Activated T-helper 1 cell treated with anti-CD3 and anti-CD28 coated beads, Interleukin-12 subunit alpha, Interleukin-12 subunit beta, Interleukin-2, Interleukin-4 antibody, amounts not matched to agents 30 ng/mL and 10 ng/mL and 1 ng/mL, durations not matched to agents 14 hours and 24 hours and 36 hours (primary cell): ENCODE data around the gene GHDC. TPM values are rescaled to one million over a fixed set of nuclear protein-coding genes. Genes with fewer than 3 reads are reported as not detected.
A peak's percentile ranks its signal among the peaks of the same experiment; 100 is the strongest.
"Not testable (repeated sequence)": the region's sequence is repeated elsewhere in the genome, so short reads cannot be mapped to it uniquely, and the experiment has no call there.

Experiments
- DNase-seq: peaks from one replicate; pipeline ENCODE4 v3.0.0; 2021; ENCODE audit warnings: low spot score
- H3K27ac Mint-ChIP-seq: one replicate; pipeline ENCODE4 v1.8.0; 2021; ENCODE audit warnings: mild to moderate bottlenecking, mixed read lengths
- H3K27me3 Mint-ChIP-seq: one replicate; pipeline ENCODE4 v1.8.0; 2022; ENCODE audit warnings: mild to moderate bottlenecking, moderate library complexity, mixed read lengths; ENCODE audit not compliant: insufficient read depth
- H3K36me3 Mint-ChIP-seq: one replicate; pipeline ENCODE4 v1.8.0; 2021; ENCODE audit warnings: low read depth, mixed read lengths
- H3K4me1 Mint-ChIP-seq: one replicate; pipeline ENCODE4 v1.8.0; 2021; ENCODE audit warnings: low read depth, mixed read lengths
- H3K4me3 Mint-ChIP-seq: one replicate; pipeline ENCODE4 v1.8.0; 2021; ENCODE audit warnings: mild to moderate bottlenecking, moderate library complexity, mixed read lengths
- H3K9me3 Mint-ChIP-seq: one replicate; pipeline ENCODE4 v1.8.0; 2021; ENCODE audit warnings: mixed read lengths
- intact Hi-C: fragments of 100-400 bp; cut with micrococcal nuclease; formaldehyde crosslinking; loops from one replicate; pipeline ENCODE4 v1.15.1; 2024
- total RNA-seq: library from RNA; stranded (reverse); gene quantifications from 2 replicates; pipeline ENCODE4 v1.2.3, GENCODE V29; 2022

Gene GHDC, protein sequence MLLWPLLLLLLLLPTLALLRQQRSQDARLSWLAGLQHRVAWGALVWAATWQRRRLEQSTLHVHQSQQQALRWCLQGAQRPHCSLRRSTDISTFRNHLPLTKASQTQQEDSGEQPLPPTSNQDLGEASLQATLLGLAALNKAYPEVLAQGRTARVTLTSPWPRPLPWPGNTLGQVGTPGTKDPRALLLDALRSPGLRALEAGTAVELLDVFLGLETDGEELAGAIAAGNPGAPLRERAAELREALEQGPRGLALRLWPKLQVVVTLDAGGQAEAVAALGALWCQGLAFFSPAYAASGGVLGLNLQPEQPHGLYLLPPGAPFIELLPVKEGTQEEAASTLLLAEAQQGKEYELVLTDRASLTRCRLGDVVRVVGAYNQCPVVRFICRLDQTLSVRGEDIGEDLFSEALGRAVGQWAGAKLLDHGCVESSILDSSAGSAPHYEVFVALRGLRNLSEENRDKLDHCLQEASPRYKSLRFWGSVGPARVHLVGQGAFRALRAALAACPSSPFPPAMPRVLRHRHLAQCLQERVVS
- total RNA-seq: 15.2 and 15.5 TPM in 2 replicates

DNA sequence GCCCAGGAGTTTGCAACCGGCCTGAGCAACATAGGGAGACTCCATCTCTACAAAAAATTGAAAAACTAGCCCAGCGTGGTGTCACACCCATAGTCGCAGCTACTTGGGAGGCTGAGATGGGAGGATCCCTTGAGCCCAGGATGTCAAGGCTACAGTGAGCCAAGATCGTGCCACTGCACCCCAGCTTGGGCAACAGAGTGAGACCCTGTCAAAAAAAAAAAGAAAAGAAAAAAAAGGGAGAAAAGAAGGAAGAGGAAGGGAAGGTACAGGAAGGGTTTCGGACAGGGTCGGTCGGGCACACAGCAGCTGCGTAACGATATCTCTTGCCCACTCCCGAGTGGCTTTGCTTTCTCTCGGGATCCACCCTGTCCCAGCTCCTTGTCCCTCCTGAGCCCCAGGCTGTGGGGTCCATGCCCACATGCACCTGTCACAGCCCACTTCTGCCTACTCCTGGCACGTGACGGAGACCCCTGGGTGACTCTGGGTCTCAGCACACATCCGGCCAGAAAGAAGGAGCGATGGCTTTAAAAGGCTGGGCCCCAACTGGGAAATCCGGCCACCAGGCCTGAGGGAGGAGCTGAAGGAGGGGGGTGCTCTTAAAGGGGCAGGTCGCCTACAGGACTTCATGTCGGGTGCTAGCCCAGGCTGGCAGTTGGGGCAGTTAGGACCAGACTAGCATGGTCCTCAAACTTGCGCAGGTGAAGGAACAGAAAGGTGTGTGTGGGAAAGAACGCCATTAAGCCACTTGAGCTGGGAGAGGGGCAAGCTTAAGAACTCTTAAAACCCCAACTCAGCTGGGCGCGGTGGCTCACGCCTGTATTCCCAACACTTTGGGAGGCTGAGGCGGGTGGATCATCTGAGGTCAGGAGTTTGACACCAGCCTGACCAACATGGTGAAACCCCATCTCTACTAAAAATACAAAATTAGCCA lies at the start of gene GHDC:
GHDC (minus strand) TSS at position 526 of the 931 bp plus-strand sequence. CDS start 913 bp downstream, outside the sequence.
- intact Hi-C loops: loop anchor here (1.0 to 5.0 kb wide), 3 partner anchors 13 to 828 kb away; partner anchors contain the start of genes KCNH4 and VAT1
- peak within 1 kb of the TSS; percentile 95 for H3K27ac Mint-ChIP-seq
- peak within 1 kb of the TSS; percentile 96 for H3K4me3 Mint-ChIP-seq
- no peaks in the 10 kb centered on the region for H3K27me3 Mint-ChIP-seq
- peaks cover 15% of the 10 kb centered on the region for H3K4me1 Mint-ChIP-seq
- peaks cover 5% of the 10 kb centered on the region for H3K36me3 Mint-ChIP-seq
- H3K9me3 Mint-ChIP-seq: no peaks in the 10 kb centered on the region
- DNase-seq: peak; percentile 80

DNA sequence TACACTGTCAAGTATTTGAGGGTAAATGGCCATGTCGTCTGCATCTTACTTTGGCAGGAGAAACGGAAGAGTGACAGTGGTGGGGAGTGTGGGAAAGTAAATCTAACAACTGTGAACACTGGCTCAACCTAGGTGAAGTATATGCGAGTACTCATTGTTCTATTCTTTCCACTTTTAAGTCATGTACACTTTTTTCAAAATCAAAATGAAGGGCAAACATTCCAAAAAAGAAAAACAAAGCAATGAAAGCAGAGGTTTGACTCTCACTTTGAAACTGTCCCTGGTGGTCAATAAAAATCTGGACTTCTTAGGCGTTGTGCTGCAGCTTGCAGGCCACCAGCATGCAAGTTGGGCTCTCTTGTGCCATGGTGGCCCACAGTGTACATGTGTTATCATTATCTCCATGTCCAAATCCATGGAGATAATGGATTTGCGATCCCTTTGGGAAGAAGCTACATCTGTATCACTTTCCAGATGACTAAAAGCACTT lies 49.2 kb upstream of the GHDC start:
- Mint-ChIP-seq H3K27ac (peak overlapping the region; percentile 10), H3K36me3 (peaks cover 22% of the 10 kb centered on the region), H3K9me3 (no peaks in the 10 kb centered on the region), H3K4me1 (peaks cover 47% of the 10 kb centered on the region), H3K27me3 (no peaks in the 10 kb centered on the region), H3K4me3 (no peak overlapping the region)
- intact Hi-C loops: no loop called here
- DNase-seq: no peak

DNA sequence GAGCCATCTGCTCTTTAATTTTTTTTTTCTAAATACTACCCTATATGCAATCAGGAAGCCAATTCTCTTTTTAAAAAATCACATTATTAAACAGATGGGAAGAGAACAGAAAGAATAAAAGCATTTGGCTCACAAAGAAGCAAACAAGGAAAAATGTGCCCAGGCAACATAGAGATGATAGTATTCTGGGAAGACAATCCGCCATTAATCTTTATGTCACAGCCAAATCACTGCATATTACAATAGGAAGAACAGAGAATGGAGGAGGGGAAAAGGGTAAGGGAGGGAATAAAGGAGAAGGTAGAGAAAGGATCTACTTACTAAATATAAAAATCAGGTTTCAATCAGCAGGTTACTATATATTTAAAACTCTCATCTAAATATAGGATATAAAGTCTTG lies 47.6 kb upstream of the GHDC start:
- H3K36me3 Mint-ChIP-seq: peaks cover 18% of the 10 kb centered on the region
- H3K4me3 Mint-ChIP-seq: no peak overlapping the region
- peaks cover 32% of the 10 kb centered on the region for H3K4me1 Mint-ChIP-seq

DNA sequence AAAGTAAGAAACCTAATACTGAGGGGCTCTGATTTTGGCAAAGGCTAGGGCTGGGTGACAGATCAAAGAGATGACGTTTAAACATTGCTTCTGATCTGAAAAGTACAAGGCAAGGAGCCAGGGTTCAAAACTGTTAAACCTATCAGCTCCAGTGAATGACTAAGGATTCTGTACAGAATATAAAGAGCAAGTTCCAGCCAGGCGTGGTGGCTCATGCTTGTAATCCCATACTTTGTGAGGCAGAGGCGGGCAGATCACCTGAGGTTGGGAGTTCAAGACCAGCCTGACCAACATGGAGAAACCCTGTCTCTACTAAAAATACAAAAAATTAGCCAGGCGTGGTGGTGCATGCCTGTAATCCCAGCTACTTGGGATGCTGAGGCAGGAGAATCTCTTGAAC lies 46.6 kb upstream of the GHDC start:
- H3K27ac Mint-ChIP-seq, H3K27me3 Mint-ChIP-seq, H3K4me3 Mint-ChIP-seq, H3K9me3 Mint-ChIP-seq, DNase-seq, intact Hi-C loops: not testable (repeated sequence)
- Mint-ChIP-seq H3K36me3 (peaks cover 16% of the 10 kb centered on the region), H3K4me1 (peaks cover 30% of the 10 kb centered on the region)

More for the DNA sequence above, 47.6 kb upstream of the GHDC start:
- H3K9me3 Mint-ChIP-seq: no peaks in the 10 kb centered on the region
- intact Hi-C loops: no loop called here
- H3K27me3 Mint-ChIP-seq: no peaks in the 10 kb centered on the region
- DNase-seq: no peak
- no peak overlapping the region for H3K27ac Mint-ChIP-seq

DNA sequence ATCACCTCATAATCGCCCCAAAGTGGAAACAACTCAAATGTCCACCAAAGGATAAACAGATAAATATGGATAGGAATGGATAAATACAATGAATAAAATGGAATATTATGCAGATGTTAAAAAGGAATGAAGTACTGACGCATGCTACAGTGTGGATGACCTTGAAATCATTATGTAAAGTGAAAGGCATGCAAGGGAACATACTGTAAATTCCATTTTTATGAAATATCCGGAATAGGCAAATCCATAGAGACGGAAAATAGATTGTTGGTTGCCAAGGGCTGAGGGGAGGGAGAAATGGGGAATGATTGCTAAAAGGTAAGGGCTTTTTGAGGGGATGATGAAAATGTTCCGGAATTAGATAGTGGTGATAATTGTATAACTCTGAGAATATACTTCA lies 45.9 kb upstream of the GHDC start:
- Mint-ChIP-seq H3K9me3 (no peaks in the 10 kb centered on the region), H3K36me3 (peaks cover 14% of the 10 kb centered on the region), H3K27ac (no peak overlapping the region), H3K27me3 (no peaks in the 10 kb centered on the region), H3K4me1 (peaks cover 30% of the 10 kb centered on the region), H3K4me3 (no peak overlapping the region)
- DNase-seq: no peak
- intact Hi-C loops: no loop called here

DNA sequence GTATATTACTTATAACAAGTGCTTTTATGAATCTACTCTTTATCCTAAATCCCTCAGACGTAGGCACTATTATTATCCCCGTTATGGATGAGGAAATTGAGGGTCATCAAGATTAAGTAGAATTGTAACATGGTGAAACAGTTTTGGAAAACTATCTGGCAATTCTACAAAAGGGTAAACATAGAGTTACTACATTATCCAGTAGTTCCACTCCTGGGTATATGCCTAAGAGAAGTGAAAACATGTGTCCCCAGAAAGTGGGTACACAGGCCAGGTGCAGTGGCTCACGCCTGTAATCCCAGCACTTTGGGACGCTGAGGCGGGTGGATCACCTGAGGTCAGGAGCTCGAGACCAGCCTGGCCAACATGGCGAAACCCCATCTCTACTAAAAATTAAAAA lies 45.3 kb upstream of the GHDC start:
- peaks cover 19% of the 10 kb centered on the region for H3K36me3 Mint-ChIP-seq
- peaks cover 33% of the 10 kb centered on the region for H3K4me1 Mint-ChIP-seq
- intact Hi-C loops: not testable (repeated sequence)

DNA sequence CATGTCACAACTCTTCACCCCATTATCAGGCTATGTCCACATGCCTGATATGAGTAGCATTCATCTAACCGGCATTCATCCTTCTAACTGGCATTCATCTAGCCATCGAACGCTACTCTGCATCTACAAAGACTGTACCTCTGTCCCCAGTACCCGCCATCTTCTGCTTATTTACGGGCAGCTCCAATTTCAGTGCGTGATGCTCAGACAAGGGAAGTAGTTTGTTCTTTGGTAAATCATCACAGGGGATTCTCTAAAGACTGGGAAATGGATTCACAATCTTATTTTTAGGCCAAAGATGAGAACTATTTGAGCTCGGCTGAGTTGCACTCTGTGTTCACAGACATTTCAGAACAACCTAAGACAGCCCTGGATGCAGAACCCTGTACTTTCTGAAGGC lies 42.5 kb upstream of the GHDC start:
- H3K27ac Mint-ChIP-seq: no peak overlapping the region
- no peaks in the 10 kb centered on the region for H3K27me3 Mint-ChIP-seq
- H3K4me1 Mint-ChIP-seq: peaks cover 26% of the 10 kb centered on the region
- H3K9me3 Mint-ChIP-seq: no peaks in the 10 kb centered on the region
- H3K36me3 Mint-ChIP-seq: peaks cover 23% of the 10 kb centered on the region
- H3K4me3 Mint-ChIP-seq: no peak overlapping the region
- intact Hi-C loops: no loop called here
- DNase-seq: no peak

More for the DNA sequence above, 45.3 kb upstream of the GHDC start:
- H3K9me3 Mint-ChIP-seq, DNase-seq, H3K4me3 Mint-ChIP-seq, H3K27me3 Mint-ChIP-seq, H3K27ac Mint-ChIP-seq: not testable (repeated sequence)

DNA sequence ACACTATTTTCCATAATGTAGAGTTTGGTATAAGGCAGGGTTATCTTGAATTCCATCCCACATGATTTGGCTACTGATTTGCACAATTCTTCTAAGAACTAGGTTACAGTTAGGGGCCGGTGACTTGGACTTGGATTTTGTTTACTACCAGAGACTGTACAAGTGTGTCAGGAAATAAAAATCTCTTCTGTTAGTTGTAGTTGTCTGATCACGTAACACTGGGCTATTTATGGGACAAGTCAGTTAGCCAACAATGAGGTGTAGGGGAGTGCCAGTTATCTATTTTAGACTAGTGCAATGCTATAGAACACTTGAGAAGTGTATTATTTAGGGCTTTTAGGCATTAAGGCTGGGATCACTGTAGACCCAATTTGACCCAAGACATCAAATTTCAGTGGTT lies 39.7 kb upstream of the GHDC start:
- intact Hi-C loops: no loop called here
- Mint-ChIP-seq H3K9me3 (no peaks in the 10 kb centered on the region), H3K27ac (no peak overlapping the region), H3K36me3 (peaks cover 27% of the 10 kb centered on the region), H3K4me3 (no peak overlapping the region), H3K4me1 (peaks cover 21% of the 10 kb centered on the region), H3K27me3 (no peaks in the 10 kb centered on the region)
- DNase-seq: no peak

DNA sequence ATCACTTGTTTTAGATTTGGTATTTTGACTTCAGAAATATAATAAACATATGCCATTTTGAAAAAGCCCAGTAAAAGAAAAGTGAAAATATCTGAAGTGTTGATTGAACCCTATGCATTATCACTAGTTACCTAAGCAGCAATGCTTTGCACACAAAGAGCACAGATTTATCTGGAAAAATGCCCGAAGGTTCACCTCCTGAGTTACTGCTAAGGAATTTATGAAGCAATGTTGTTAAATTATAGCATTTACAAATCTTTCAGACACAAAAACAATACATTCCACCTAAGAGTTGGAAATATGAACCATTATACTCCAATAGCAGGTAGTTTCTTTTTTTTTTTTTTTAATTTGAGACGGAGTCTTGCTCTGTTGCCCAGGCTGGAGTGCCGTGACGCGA lies 38.9 kb upstream of the GHDC start:
- Mint-ChIP-seq H3K9me3 (no peaks in the 10 kb centered on the region), H3K4me1 (peaks cover 25% of the 10 kb centered on the region), H3K36me3 (peaks cover 30% of the 10 kb centered on the region), H3K4me3 (no peak overlapping the region), H3K27ac (no peak overlapping the region), H3K27me3 (no peaks in the 10 kb centered on the region)
- DNase-seq: no peak
- intact Hi-C loops: no loop called here

DNA sequence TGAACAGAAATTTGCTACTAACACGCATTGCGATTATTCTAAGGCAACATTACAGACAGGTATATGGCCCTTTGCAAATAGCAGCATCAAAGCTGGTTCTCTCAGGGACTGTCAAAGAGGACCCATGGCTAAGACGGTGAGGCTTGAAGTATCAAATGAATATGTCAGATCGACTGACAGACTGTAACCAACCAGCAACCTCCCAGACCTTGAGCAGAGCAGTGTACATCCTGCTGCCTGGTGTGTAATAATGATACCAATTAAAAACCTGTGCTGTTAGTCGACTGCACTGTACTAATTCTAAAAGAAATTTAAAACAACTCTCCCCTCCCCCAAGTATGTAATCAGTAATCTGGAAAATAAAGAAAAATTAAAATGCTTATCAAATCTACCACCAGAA lies 35.9 kb upstream of the GHDC start:
- H3K9me3 Mint-ChIP-seq: no peaks in the 10 kb centered on the region
- no peaks in the 10 kb centered on the region for H3K27me3 Mint-ChIP-seq
- H3K4me1 Mint-ChIP-seq: peaks cover 23% of the 10 kb centered on the region
- H3K4me3 Mint-ChIP-seq: no peak overlapping the region
- H3K36me3 Mint-ChIP-seq: peaks cover 38% of the 10 kb centered on the region
- intact Hi-C loops: loop anchor here (2.0 kb wide), 1 partner anchor 19 kb away; no protein-coding TSS in a partner anchor
- no peak for DNase-seq
- no peak overlapping the region for H3K27ac Mint-ChIP-seq

DNA sequence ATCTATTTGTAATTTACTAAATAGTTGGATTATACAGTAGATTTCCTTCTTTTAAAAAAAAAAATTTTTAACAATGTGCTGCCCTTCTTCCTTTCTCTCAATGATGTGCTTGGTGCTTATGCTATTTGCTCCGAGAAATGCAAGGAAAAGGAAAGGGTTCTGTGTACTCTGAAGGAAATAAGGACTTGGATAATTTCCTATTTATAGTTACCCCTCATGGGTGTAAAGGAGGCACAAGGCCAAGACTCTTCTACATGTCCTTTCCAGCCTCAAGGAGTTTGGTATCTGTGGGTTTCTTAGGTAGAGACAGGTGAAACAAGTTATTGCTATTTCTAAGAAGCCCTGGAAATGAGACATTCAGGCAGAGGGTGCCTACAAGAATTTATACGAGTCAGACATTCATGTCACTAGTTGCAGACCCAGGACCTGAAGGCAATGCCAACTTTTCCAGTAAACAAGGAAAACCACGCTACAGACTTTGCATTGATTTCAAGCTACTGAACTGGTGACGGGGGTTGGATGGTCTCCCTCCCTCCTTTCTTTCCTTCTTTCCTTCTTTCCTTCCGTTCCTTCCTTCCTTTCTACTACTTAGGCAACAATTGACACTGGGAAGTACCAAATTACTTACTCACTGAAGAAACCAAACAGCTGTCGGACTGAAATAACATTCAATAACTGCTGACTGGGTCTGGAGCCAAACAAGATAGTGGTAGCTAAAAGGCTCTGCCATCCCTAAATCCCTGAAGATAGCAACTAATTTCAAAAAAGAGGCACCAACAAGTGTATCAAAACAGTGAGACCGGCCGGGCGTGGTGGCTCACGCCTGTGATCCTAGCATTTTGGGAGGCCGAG lies 33.8 kb upstream of the GHDC start:
- intact Hi-C loops: no loop called here
- Mint-ChIP-seq H3K4me3 (no peak overlapping the region), H3K27me3 (no peaks in the 10 kb centered on the region), H3K27ac (peak overlapping the region; percentile 71), H3K9me3 (no peaks in the 10 kb centered on the region), H3K36me3 (peaks cover 36% of the 10 kb centered on the region), H3K4me1 (peaks cover 13% of the 10 kb centered on the region)
- no peak for DNase-seq

DNA sequence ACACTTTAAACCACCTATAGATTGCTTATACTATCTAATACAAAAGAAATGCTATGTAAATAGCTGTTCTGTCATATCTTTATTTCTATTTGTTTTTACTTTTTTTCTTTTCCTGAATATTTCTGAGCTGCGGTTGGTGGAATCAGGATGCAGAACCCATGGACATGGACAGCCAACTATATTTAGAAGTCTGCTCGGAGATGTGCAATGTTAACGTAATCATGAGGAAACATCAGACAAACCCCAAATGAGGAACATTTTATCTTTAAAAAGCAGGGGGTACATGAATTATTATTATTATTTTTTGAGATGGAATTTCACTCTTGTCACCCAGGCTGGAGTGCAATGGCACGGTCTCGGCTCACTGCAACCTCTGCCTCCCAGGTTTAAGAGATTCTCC lies 31.4 kb upstream of the GHDC start:
- Mint-ChIP-seq H3K9me3 (no peaks in the 10 kb centered on the region), H3K36me3 (peaks cover 39% of the 10 kb centered on the region), H3K4me3 (no peak overlapping the region), H3K27ac (no peak overlapping the region), H3K4me1 (peaks cover 13% of the 10 kb centered on the region), H3K27me3 (no peaks in the 10 kb centered on the region)
- no peak for DNase-seq
- intact Hi-C loops: no loop called here
